B cell (primary cell): Measurements from ENCODE around the gene NAT8. TPM values are rescaled to one million over a fixed set of nuclear protein-coding genes. Genes with fewer than 3 reads are reported as not detected.
"Not testable (repeated sequence)": the region's sequence is repeated elsewhere in the genome, so short reads cannot be mapped to it uniquely, and the experiment has no call there.

Experiments used
- ATAC-seq: fragments of 200-7000 bp; cut with Tn5 transposase; one replicate; pipeline ENCODE4 v1.10.0; 2021; ENCODE audit warnings: low read depth, mild to moderate bottlenecking, moderate number of reproducible peaks, moderate library complexity
- CTCF ChIA-PET: fragments of 350-600 bp; sonication (Branson Sonifier 250); formaldehyde crosslinking; loops from one replicate; lab custom pipeline; 2021; ENCODE audit warnings: antibody characterized with exemption, inconsistent platforms; lab: Charles Lee
- POLR2A ChIA-PET: fragments of 350-600 bp; sonication (Branson Sonifier 250); formaldehyde crosslinking; loops from one replicate; lab custom pipeline; 2021; ENCODE audit warnings: antibody characterized with exemption; lab: Charles Lee
- DNase-seq: peaks from one replicate; pipeline ENCODE4 v3.0.0; 2013
- H2AFZ ChIP-seq: 2 replicates; pipeline ENCODE4 v1.6.1; 2012; ENCODE audit warnings: mild to moderate bottlenecking, low read depth, low read length; ENCODE audit not compliant: insufficient read depth, poor library complexity, severe bottlenecking
- H3K27ac ChIP-seq, 2 donors: 1 replicate in 1 of 2; 2 replicates in 1 of 2; pipeline ENCODE4 v1.5.1; 2012 to 2013; ENCODE audit warnings: low read length in 2 of 2, mild to moderate bottlenecking in 2 of 2, moderate library complexity in 1 of 2
- H3K27me3 ChIP-seq, 4 experiments: fragments of 200-600 bp in 1 of 4; sonication (generic) in 1 of 4; replicated peaks in 1 of 4; 1 replicate in 2 of 4; 2 replicates in 2 of 4; pipeline versions ENCODE4 v1.6.1 to v1.7.0; 2013 to 2016; ENCODE audit warnings: low read length in 3 of 4, mild to moderate bottlenecking in 2 of 4, mixed read lengths in 1 of 4, moderate library complexity in 1 of 4; ENCODE audit not compliant: insufficient read depth in 4 of 4, control insufficient read depth in 3 of 4; ENCODE audit errors: control extremely low read depth in 1 of 4
- H3K36me3 ChIP-seq, 2 experiments: replicated peaks in 1 of 2; 1 replicate in 1 of 2; 2 replicates in 1 of 2; pipeline versions ENCODE4 v1.6.1 to v1.7.1; 2013; ENCODE audit warnings: low read length in 1 of 2; ENCODE audit not compliant: insufficient read depth in 2 of 2, control insufficient read depth in 1 of 2; ENCODE audit errors: control extremely low read depth in 1 of 2, extremely low read depth in 1 of 2
- H3K4me1 ChIP-seq, 2 donors: fragments of 200-600 bp in 1 of 2; sonication (generic) in 1 of 2; 1 replicate in 1 of 2; 2 replicates in 1 of 2; pipeline versions ENCODE4 v1.5.1 to v1.6.1; 2013 to 2017; ENCODE audit warnings: low read length in 2 of 2; ENCODE audit not compliant: control insufficient read depth in 2 of 2, insufficient read depth in 2 of 2
- H3K4me2 ChIP-seq: replicated peaks from 2 replicates; pipeline ENCODE3; 2012; ENCODE audit warnings: mild to moderate bottlenecking, low read depth, low read length; ENCODE audit not compliant: poor library complexity, severe bottlenecking
- H3K4me3 ChIP-seq, 5 experiments: fragments of 200-600 bp in 1 of 5; sonication (generic) in 1 of 5; 1 replicate in 3 of 5; 2 replicates in 2 of 5; pipeline versions ENCODE4 v1.5.1 to v1.7.0; 2011 to 2016; ENCODE audit warnings: low read length in 4 of 5, mild to moderate bottlenecking in 4 of 5, low read depth in 2 of 5, control low read depth in 1 of 5, moderate library complexity in 1 of 5; ENCODE audit not compliant: insufficient read depth in 1 of 5; ENCODE audit errors: control extremely low read depth in 1 of 5, extremely low read depth in 1 of 5
- H3K79me2 ChIP-seq: fragments of 200-600 bp; sonication (generic); one replicate; pipeline ENCODE4 v1.6.0; 2016; ENCODE audit warnings: low read length; ENCODE audit not compliant: control insufficient read depth, insufficient read depth
- H3K9ac ChIP-seq: fragments of 200-600 bp; sonication (generic); 2 replicates; pipeline ENCODE4 v1.6.1; 2017; ENCODE audit warnings: mild to moderate bottlenecking, low read length, moderate library complexity
- H3K9me3 ChIP-seq, 3 donors: one replicate each; pipeline versions ENCODE4 v1.6.1 to v1.7.1; 2013; ENCODE audit warnings: low read length in 2 of 3; ENCODE audit not compliant: control insufficient read depth in 2 of 3, insufficient read depth in 1 of 3; ENCODE audit errors: control extremely low read depth in 1 of 3
- H4K20me1 ChIP-seq: 2 replicates; pipeline ENCODE4 v1.6.0; 2012; ENCODE audit warnings: mild to moderate bottlenecking, low read length; ENCODE audit not compliant: insufficient read depth, control insufficient read depth, poor library complexity, severe bottlenecking
- H3K27ac Mint-ChIP-seq: one replicate; pipeline ENCODE4 v1.8.0; 2021; ENCODE audit warnings: mixed read lengths
- H3K27me3 Mint-ChIP-seq: one replicate; pipeline ENCODE4 v1.8.0; 2021; ENCODE audit warnings: mixed read lengths
- H3K4me1 Mint-ChIP-seq: one replicate; pipeline ENCODE4 v1.8.0; 2021; ENCODE audit warnings: mixed read lengths
- H3K4me3 Mint-ChIP-seq: one replicate; pipeline ENCODE4 v1.8.0; 2021; ENCODE audit warnings: mixed read lengths
- H3K9me3 Mint-ChIP-seq: one replicate; pipeline ENCODE4 v1.8.0; 2022; ENCODE audit warnings: mixed read lengths; ENCODE audit not compliant: insufficient read depth
- WGBS: methylation state at CpG from one replicate; pipeline ENCODE4 v1.1.5; 2013; ENCODE audit warnings: missing lambda C conversion rate; ENCODE audit not compliant: insufficient coverage; 5-methylcytosine and 5-hydroxymethylcytosine counted together
- intact Hi-C: fragments of 100-400 bp; cut with micrococcal nuclease; formaldehyde crosslinking; loops from one replicate; pipeline ENCODE4 v1.10.0; 2022
- polyA plus RNA-seq: library from polyadenylated mRNA; depleted of rRNA; stranded (reverse); fragments of >200 nt; gene quantifications from 2 replicates; pipeline ENCODE4 v1.2.3, GENCODE V29; 2012
- total RNA-seq, 2 donors: library from RNA; stranded (reverse); fragments of 120-200 nt in 1 of 2; gene quantifications; 1 replicate in 1 of 2; 2 replicates in 1 of 2; pipeline versions ENCODE4 v1.2.3 to v1.2.4, GENCODE V29; 2013 to 2022

The NAT8 gene
- total and polyA plus RNA-seq, 2 donors (not counting 1 experiment from before 2014, with no cell fraction given), result not detected

DNA sequence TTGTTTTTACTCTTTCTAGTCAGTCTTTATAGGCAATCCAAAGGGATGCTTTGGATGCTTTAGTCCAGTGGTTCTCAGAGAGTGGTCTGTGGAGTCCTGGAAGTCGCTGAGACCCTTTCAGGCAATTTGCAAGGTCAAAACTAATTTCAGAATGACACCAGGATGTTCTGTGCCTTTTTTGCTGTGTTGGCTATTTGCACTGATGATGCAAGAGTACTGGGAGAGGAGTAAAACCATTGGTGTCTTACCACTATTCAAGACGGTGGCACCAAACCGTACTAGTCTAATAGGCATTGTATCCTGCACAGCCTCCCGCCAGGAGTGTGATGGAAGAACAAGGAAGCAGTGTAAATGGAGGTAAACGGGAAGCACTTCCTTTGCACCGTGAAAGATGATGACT lies 34.0 kb upstream of the NAT8 start:
- H3K9me3 Mint-ChIP-seq, H2AFZ ChIP-seq, H3K9me3 ChIP-seq, H3K27ac Mint-ChIP-seq, POLR2A ChIA-PET, H3K4me3 ChIP-seq, H3K9ac ChIP-seq, H3K4me1 ChIP-seq, H3K79me2 ChIP-seq, H4K20me1 ChIP-seq, H3K4me1 Mint-ChIP-seq, intact Hi-C loops, H3K27ac ChIP-seq, H3K27me3 ChIP-seq, DNase-seq, CTCF ChIA-PET, H3K36me3 ChIP-seq, H3K4me3 Mint-ChIP-seq, ATAC-seq, H3K4me2 ChIP-seq: not testable (repeated sequence)
- 57% methylated on average over 1 of the region's 6 CpGs for WGBS
- peaks cover 28% of the 10 kb centered on the region for H3K27me3 Mint-ChIP-seq

DNA sequence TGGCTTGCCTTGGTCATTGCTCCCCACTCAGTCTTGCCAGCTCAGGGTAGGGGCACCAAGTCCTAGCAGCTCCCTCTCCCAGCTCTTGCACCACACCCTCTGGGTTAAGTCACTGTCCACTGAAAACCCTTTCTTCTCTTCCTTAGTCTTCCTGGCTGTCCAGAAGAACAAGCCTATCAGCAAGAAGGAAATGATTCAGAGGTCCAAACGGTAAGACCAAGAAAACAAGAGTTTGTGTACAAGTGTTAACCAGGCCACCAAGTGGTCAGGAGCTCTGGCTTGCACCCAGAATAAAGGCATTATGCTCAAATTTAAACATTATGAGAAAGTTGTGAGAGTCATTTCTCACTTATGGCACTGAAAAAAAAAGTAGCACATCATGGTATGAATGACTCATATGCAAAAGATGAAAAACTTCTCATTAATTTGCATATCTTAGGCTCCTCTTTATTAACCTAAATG lies 32.5 kb upstream of the NAT8 start:
- intact Hi-C loops, H3K4me3 Mint-ChIP-seq, POLR2A ChIA-PET: not testable (repeated sequence)

DNA sequence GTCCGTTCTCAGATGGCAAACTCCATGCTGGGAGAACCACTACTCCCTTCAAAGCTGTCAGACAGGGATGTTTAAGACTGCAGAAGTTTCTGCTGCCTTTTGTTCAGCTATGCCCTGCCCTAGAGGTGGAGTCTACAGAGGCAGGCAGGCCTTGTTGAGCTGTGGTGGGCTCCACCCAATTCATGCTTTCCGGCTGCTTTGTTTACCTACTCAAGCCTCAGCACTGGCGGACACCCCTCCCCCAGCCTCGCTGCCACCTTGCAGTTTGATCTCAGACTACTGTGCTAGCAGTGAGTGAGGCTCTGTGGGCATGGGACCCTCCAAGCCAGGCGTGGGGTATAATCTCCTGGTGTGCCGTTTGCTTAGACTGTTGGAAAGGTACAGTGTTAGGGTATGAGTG lies 27.8 kb upstream of the NAT8 start:
- peaks cover 35% of the 10 kb centered on the region for H3K27me3 Mint-ChIP-seq
- H3K9me3 Mint-ChIP-seq, POLR2A ChIA-PET, H3K4me3 Mint-ChIP-seq, ATAC-seq, H2AFZ ChIP-seq, H3K27ac ChIP-seq, H3K9ac ChIP-seq, DNase-seq, H3K27ac Mint-ChIP-seq, H3K4me1 ChIP-seq, H4K20me1 ChIP-seq, H3K4me3 ChIP-seq, H3K9me3 ChIP-seq, H3K36me3 ChIP-seq, H3K4me2 ChIP-seq, H3K4me1 Mint-ChIP-seq, intact Hi-C loops, H3K27me3 ChIP-seq, CTCF ChIA-PET, H3K79me2 ChIP-seq: not testable (repeated sequence)
- 100% methylated on average over 4 of the region's 6 CpGs for WGBS

More for the DNA sequence above, 32.5 kb upstream of the NAT8 start:
- CTCF ChIA-PET, H2AFZ ChIP-seq, ATAC-seq, H3K36me3 ChIP-seq, H3K27ac ChIP-seq, H3K9me3 Mint-ChIP-seq, H3K4me1 ChIP-seq, H3K27me3 ChIP-seq, H4K20me1 ChIP-seq, H3K27ac Mint-ChIP-seq, H3K79me2 ChIP-seq, H3K9ac ChIP-seq, H3K4me1 Mint-ChIP-seq, DNase-seq, H3K9me3 ChIP-seq, H3K4me2 ChIP-seq, H3K4me3 ChIP-seq: not testable (repeated sequence)
- peaks cover 34% of the 10 kb centered on the region for H3K27me3 Mint-ChIP-seq
- 60% methylated on average over 1 of the region's 1 CpG for WGBS

DNA sequence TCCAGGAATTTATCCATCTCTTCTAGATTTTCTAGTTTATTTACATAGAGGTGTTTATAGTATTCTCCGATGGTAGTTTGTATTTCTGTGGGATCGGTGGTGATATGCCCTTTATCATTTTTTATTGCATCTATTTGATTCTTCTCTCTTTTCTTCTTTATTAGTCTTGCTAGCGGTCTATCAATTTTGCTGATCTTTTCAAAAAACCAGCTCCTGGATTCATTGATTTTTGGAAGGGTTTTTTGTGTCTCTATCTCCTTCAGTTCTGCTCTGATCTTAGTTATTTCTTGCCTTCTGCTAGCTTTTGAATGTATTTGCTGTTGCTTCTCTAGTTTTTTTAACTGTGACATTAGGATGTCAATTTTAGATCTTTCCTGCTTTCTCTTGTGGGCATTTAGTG lies 25.0 kb upstream of the NAT8 start:
- H3K9me3 ChIP-seq, intact Hi-C loops, H3K36me3 ChIP-seq, DNase-seq, H3K4me1 ChIP-seq, H3K27ac Mint-ChIP-seq, H3K27ac ChIP-seq, H3K9ac ChIP-seq, CTCF ChIA-PET, POLR2A ChIA-PET, H4K20me1 ChIP-seq, H3K4me3 ChIP-seq, H3K4me1 Mint-ChIP-seq, H3K79me2 ChIP-seq, H2AFZ ChIP-seq, H3K4me3 Mint-ChIP-seq, ATAC-seq, H3K4me2 ChIP-seq, H3K27me3 ChIP-seq, H3K9me3 Mint-ChIP-seq: not testable (repeated sequence)
- peaks cover 32% of the 10 kb centered on the region for H3K27me3 Mint-ChIP-seq
- WGBS, result no CpG with 5 or more reads among the region's 3 CpGs
